HG02610 (cell line): ENCODE data around the gene PLA2G4E.

ENCODE experiments used
- ATAC-seq: cut with Tn5 transposase; IDR thresholded peaks from one replicate; pipeline ENCODE4 v1.9.1; 2021; ENCODE audit warnings: mild to moderate bottlenecking, moderate library complexity; ENCODE audit not compliant: unreplicated experiment

Gene PLA2G4E

GRCh38 chr15:42031198-42031915 lies 10.5 kb upstream of the PLA2G4E start:
- no peak for ATAC-seq

- no peak for ATAC-seq
These were observed 6.7 kb upstream of the PLA2G4E start for GRCh38 chr15:42027521-42027920.

DNA sequence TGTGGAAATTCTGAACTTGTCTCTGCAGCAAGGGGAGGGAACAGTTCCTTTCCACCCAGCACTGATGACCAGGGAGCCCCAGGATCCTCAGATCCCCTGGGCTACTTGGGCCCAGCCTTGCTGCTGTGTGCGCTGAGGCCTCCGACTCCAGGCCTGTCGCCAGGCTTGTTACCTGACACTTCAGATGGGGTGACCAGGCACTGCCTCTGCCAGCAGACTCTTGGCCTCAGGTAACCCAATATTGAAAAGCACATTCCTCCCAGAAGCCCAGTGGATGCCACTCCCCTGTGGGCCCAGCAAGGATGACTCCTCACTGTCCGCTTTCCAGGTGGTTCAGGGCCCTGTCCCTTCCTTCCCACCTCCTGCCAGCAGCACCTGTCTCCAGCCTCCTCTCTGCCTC lies 3.5 kb upstream of the PLA2G4E start:
- ATAC-seq, result no peak

DNA sequence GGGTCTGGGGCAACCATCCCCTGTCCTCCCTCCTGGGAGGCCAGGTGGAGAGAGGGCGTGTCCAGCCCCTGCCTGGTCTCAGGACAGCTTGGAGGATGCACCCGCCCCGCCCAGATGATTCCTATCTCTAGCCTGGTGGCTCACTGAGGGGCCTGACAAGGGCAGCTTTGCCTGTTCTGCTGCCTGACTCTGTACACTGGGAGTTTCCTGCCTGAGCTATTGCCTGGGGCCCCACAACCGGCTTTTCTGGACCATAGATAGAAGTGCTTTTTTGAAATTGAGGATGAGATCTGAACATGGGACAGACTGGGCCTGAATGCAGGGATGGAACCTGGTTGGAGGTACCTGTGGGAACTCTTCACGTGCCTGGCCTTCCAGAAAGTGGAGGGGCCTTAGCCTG lies 751 bp upstream of the PLA2G4E start:
- ATAC-seq, result no peak

DNA sequence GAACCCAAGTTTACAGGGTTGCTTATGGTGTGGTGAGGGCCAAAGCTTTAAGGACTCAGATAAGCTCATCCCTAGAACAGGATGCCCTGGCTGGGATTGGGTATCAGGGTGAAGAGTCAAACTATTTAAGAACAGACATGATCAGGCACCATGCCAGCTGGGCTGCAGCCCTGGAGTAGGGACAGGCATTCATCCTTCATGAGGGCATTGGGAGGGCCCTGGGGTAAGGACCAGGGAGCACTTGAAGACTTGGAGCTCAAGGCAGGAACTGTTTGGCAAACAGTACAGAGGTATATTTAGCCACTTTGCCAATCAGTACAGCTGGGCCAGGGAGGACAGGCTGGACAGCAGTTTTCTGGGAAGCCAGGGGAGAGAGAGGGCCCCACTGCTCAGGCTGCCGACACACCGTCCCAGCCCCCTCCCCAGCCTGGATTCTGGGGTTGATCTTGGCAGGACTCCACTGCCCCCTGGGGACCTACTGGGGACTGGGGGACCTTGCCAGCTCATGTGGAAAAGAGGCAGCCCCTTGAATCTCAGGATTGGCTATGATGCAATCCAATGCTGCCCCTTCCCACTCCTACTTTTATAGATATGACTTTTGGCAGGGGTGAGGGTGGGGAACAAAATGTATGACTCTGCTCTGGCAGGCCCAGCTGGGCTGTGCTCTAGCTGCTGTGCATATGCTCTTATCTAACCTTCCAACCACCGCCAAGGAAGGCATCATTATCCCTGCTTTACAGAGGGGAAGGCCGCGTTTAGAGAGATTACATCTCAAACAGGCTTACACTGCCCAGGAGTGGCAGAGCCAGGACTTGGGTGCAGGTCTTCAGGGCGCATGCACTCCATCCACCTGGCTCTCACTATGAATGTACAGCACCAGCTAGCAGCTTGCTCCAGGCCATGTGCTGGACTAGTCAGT lies 2.3 kb downstream of the PLA2G4E start:
- ATAC-seq, result no peak

GRCh38 chr15:42016971-42017370 lies 3.9 kb downstream of the PLA2G4E start:
- ATAC-seq, result no peak

DNA sequence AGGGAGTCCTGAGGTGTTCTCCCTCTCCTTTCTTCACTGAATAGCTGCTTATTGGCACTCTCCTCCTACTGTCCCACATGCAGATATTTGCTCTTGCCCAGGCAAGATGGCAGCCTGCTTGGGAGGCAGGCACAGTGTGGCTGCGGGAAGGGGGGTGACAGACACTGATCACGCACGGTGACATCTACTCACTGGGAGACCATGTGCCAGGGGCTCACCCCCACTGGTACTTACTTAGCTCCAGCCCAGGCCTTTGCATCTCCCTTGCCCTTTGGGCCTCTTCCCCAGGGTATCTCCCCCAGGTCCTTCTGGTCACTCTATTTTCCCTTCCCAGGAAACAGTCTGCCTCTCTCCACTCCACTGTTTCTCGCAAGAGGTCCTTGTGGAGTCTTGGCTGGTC lies 6.4 kb downstream of the PLA2G4E start:
- no peak for ATAC-seq

GRCh38 chr15:42012928-42013482 lies 7.8 kb downstream of the PLA2G4E start:
- ATAC-seq, result no peak

DNA sequence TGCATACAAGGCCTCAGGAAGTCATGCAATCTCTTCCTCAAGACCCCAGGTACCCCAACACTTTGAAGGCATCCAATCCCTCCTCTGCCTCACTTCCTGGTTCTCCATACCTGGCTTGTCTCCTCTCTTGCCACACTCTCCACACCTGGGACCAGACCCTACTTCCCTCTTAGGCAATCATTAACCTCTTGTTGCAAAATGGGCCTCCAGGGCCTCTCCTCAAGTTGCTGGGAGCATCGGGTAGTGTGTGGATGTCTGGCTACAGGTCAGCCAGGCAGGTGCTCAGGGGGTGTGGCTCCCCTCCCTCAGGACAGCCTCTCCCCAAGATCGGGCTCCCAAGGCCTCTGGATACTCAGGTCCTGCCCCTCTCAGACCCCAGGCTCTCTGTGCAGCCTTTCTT lies 8.6 kb downstream of the PLA2G4E start:
- ATAC-seq, result no peak

DNA sequence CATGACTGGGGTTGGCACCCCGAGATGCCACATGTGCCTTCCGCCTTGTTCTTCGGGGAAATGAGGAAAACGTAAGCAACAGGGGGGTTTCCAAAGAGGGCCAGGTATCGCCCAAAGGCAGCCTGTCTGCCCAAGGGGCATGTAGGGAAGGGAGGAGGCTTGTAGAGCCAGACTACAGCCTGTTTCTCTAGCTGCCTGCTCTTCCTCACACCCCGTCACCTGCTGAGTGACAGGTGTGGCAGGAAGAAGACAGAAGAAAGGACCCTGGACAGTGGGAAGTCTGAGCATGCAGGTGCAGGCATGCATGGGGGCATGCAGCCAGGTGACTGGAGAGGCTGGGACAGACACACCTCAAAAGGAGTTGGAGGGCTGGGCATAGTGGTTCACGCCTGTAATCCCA lies 9.8 kb downstream of the PLA2G4E start:
- no peak for ATAC-seq

DNA sequence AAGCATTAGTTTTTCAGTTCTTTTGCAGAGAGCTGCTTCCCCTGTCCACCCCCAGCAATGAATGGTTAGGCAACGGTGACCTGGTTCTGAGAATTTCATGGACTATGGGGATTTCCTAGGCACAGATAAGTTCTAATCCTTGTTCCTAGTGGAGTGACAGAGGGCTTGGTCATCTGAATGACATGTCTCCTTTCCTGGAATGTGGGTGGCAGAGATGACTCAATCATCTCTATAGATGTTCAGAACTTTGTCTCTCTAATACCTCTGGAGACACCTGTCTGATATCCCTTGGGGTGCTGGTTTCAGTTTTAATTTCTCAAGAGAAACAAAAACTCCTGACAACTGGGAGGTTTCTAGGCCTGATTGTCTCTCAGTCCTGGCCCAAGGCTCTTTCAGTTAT lies 10.4 kb downstream of the PLA2G4E start:
- peak; percentile 66 for ATAC-seq

- no peak for ATAC-seq
These were observed 11.4 kb downstream of the PLA2G4E start for GRCh38 chr15:42009474-42009873.

- ATAC-seq, result no peak
These were observed 11.8 kb downstream of the PLA2G4E start for GRCh38 chr15:42009022-42009421.

- no peak for ATAC-seq
These were observed 13.5 kb downstream of the PLA2G4E start for GRCh38 chr15:42007386-42007785.

GRCh38 chr15:42002333-42002732 lies 18.5 kb downstream of the PLA2G4E start:
- ATAC-seq, result no peak

GRCh38 chr15:42001236-42001635 lies 19.6 kb downstream of the PLA2G4E start:
- ATAC-seq, result no peak

GRCh38 chr15:41999290-42000285 lies 21.3 kb downstream of the PLA2G4E start:
- no peak for ATAC-seq

DNA sequence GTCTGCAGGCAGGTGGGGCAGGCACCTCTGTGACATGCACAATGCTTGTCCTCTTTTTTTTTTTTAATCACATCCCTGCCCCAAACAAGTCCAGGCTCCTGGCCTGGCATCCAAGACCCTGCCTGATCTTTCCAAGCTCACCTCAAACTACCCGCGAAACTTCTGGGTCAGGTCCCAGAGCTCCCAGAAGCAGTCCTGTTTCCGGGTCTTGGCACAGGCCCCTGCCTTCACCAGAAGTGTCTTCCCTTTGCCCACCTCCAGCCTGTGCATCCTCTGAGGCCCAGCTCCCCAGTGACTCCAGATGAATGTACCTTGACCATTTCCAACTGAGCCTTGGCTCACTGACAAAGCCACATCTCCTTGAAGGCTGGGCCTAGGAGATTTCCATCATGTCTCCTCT lies 23.0 kb downstream of the PLA2G4E start:
- ATAC-seq, result no peak

DNA sequence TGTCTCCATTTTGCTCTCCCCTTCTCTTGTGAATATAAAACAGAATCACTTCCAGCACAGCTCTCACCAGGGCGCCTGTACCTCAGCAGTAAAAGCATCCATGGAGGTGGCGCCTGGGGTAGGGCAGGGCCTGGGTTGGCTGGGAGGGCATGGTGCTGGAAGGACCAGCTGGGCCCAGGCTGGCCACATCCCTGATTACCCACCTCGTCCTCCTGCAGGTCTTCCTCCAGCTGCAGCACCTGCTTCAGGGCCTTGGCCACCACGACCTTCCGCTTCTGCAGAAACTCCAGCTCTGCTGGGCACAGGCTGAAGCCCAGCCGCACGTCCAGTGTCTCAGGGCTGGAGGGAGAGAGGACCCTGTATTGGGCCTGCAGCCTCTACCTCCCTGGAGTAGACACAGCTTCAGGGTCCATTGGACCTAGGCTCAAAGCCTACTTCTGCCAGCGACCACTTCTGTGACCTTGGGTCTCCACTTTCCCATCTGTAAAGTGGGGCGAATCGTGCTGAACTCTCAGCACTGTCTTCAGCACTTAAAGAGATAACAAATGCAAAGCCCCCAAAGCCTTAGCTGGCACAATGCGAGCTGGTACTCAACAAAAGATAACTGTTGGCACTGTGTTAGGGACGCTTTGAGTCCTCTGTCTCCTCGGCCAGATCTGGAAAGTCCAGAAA lies 23.8 kb downstream of the PLA2G4E start:
- ATAC-seq, result no peak

DNA sequence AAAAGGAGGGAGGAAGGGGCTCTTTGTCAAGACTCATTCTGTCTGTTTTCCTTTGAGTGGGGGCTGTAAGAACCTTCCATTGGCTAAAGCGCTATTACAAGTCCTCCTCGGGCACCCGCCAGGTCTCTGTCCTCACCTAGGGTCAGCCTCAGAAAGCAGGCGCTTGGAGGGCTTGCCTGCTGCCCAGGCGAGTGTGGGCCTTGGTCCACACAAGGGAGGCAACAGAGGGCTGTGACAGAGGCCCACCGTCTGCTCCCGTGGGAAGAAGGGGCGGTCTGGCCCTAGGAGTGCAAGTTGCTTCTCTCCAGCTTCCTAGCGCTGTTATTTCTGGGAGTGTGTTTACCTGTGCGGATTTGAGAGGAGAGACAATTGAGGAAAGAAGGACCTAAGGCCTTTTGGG lies 24.5 kb downstream of the PLA2G4E start:
- no peak for ATAC-seq
